SK-MEL-5 (cell line): Measurements from ENCODE around the gene HYKK. TPM values are rescaled to one million over a fixed set of nuclear protein-coding genes. Genes with fewer than 3 reads are reported as not detected.
A peak's percentile ranks its signal among the peaks of the same experiment; 100 is the strongest.
"Not testable (repeated sequence)": the region's sequence is repeated elsewhere in the genome, so short reads cannot be mapped to it uniquely, and the experiment has no call there.

Experiments
- DNase-seq: peaks from one replicate; pipeline ENCODE4 v3.0.0-alpha.2; 2016; ENCODE audit warnings: low read depth, low spot score
- in situ Hi-C: cut with HindIII; loops from 2 replicates; pipeline ENCODE4 v1.10.0; 2016; ENCODE audit warnings: low sequenced_read_pairs, high pct_unique_total_duplicates, low pct_unique_long_range_greater_than_20kb
- polyA plus RNA-seq, 2 experiments: library from polyadenylated mRNA; depleted of rRNA; stranded (reverse); fragments of >200 nt; gene quantifications; 2 replicates each; pipeline ENCODE4 v1.2.3, GENCODE V29; 2015
- total RNA-seq: library from RNA; depleted of rRNA; stranded (reverse); fragments of >200 nt; shearing (Covaris generic); gene quantifications from 2 replicates; pipeline ENCODE4 v1.2.3, GENCODE V29; 2014; rRNA removed

The HYKK gene, protein sequence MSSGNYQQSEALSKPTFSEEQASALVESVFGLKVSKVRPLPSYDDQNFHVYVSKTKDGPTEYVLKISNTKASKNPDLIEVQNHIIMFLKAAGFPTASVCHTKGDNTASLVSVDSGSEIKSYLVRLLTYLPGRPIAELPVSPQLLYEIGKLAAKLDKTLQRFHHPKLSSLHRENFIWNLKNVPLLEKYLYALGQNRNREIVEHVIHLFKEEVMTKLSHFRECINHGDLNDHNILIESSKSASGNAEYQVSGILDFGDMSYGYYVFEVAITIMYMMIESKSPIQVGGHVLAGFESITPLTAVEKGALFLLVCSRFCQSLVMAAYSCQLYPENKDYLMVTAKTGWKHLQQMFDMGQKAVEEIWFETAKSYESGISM
- total RNA-seq: 4.8 and 6.6 TPM in 2 replicates
- 3.8 and 8.6 TPM in 2 replicates for polyA plus RNA-seq (2015; cell fraction: cytosol; rRNA removed)
- 2.3 and 8.2 TPM in 2 replicates for polyA plus RNA-seq (2015; cell fraction: nucleus; rRNA removed)

DNA sequence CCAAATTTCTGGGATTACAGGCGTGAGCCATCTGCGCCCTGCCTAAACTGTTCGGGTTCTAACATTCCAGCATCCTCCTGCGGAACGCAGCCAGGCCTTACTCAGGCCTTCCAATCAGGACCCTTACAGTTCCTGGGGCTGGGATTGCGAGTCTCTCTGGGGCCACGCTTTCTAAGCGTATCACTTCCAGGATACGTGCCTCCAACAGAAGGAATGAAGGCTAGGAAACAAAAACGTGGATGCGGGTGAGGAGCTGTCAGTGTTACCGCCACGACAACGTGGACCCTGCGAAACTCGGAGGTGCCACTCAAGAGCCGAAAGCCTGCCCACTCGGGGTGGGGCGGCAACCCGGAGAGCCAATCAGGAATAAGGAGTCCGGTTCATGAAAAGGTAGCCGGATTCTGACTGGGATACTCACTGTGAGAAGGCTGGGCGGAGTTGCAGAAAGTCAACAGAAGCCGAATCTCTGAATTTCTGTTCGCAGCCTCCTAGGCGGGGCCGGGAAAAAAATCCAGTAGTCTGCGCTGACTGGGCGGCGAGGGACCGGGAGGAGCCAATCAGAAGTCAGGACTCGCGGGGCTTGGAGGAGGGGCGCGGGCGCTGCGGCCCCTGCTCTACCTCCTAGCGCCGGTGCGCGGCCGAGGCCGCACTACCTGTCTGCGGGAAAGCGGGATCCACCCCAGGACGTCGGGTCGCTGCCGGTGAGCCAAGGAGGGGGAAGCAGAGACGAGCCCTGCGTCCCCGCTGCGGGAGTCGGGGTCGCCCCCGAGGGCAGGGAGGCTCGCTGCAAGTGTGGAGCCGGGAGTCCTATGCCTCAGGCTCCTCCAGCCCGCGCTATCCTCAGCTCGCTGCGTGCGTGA lies at the start of gene HYKK:
Gene HYKK (plus strand): TSS at position 607 of the 860 bp plus-strand sequence. CDS start 5,512 bp downstream, outside the sequence.
- DNase-seq: peak; percentile 98
- in situ Hi-C loops: no loop called here

DNA sequence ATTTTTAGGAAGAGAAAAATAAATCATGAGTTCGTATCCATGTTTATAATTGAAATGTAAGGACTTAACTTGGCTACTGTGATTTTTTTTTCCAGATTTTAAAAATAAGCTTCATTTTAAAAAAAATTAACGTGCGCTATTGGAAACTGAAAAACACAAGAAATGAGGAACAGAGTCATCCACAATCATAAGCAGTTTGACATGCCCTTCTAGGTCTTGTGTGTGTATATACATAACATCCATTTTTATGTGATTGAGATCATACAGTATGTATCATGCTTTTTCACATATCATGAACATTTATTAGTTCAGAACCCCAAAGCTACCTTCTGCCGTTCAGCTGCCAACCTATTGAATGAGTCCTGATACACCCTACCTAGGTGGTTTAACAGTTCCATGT lies 46.6 kb upstream of the HYKK start:
- DNase-seq: no peak
- in situ Hi-C loops: no loop called here

DNA sequence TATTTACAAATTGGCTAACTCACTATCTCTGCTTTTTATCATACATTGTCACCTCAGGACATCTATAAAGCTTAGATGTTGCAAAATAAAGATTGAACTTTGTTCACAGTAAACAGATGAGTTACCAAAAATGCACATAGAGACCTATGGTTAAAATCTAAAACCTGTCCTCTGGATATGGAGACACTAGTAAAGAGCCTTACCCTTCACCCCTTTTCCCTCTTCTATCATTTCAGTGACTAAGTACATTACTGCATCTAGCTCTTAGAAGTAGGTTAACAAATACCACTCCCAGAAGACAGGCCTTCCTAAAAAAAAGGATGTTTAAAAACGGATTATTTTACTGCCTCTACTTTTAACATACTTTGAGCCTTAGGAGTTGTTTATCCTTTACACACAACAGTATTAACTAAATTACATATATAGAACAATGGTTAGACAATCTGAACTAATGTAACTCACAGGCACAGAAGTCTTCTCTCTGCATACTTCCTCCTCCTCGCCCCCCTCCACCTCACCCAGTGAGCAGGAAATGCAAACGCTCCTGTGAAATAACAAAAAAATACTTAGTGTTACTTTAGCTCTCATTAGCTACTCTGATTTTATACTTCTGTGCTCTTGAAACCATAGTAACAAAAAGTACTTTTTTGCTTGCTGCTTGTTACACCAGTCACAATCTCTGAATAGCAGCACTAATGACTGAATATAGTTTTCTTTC lies 46.0 kb upstream of the HYKK start:
- no peak for DNase-seq
- in situ Hi-C loops: no loop called here

DNA sequence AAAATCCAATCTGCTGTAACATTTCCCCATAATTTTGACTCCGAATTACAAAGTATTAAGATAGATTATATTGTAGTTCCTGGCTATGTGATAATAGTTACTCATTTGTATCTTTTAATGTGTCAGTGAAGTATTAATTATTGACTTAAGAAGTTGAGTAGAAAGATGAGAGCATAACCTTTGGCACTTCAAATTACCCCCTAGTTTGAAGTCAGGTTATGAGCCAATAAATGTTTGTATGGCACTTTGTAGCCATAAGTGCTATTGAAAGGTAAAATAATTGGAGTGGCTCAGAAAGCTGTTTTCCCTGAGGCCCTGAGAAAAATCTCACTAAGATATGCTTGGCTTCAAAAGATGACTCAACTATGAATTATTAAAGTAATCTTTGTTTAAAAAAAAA lies 38.3 kb upstream of the HYKK start:
- no peak for DNase-seq
- in situ Hi-C loops: no loop called here

DNA sequence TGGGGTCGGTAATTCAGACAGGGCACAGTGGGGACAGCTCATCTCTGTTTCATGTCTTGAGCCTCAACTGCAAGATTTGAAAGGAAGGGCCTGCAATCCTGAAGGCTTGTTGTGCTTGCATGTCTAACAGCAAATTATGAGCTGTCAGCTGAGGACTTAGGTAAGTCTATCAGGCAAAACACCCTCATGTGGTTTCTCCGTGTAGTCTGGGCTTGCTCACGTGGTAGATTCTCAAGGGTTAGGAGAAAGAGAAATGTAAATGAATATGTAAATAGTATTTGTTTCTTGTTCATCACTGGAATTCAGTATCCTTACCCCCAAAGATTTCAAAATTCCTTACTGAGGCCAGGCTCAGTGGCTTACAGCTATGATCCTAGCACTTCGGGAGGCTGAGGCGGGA lies 30.1 kb upstream of the HYKK start:
- no peak for DNase-seq
- in situ Hi-C loops: no loop called here

DNA sequence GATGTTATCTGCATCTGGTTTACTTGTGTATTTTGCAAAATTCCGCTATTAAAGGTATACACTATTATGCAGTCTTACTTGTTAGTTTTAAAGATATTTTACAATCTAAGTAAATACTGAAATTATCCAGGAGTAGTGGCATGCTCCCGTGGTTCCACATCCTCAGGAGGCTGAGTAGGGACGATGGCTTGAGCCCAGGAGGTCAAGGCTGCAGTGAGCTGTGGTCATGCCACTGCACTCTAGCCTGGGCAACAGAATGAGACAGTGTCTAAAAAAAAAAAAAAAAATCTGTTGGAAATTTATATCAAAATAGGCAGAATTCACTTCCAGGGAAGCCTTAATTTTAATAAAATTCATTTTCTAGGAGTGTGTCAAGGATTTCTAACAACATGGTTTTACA lies 27.7 kb upstream of the HYKK start:
- in situ Hi-C loops: no loop called here
- DNase-seq: no peak

DNA sequence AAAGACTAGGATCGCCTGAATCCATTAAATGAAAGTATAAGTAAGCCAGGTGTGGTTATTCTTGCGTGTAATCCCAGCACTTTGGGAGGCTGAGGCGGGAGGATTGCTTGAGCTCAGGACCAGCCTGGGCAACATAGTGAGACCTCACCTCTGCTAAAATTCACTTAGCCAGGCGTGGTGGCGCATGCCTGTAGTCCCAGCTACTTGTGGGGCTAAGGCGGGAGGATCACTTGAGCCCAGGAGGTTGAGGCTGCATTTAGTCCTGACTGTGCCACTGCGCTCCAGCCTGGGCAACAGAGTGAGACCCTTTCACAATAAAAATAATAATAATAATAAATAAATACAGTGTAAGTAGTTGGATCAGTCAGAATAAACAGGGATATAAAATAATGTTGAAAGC lies 25.5 kb upstream of the HYKK start:
- no peak for DNase-seq
- in situ Hi-C loops: no loop called here

DNA sequence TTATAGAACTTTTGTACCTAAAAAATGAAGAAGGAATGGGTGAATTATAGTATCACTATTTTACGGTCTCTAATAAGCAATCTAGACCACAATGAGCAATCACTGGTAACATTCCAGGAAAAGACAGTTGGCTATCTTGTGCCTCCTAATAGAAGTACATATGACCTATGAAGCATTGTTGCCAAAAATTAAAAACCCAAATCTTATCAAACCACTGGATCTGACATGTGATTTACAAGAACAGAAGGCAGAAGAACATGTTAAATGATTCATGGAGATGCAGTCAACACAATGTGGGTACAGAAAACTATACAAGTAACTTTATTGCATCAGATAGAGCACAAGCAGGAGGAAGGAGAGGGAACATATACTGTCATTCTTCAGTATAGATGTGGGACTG lies 14.5 kb upstream of the HYKK start:
- in situ Hi-C loops: no loop called here
- peak; percentile 28 for DNase-seq

DNA sequence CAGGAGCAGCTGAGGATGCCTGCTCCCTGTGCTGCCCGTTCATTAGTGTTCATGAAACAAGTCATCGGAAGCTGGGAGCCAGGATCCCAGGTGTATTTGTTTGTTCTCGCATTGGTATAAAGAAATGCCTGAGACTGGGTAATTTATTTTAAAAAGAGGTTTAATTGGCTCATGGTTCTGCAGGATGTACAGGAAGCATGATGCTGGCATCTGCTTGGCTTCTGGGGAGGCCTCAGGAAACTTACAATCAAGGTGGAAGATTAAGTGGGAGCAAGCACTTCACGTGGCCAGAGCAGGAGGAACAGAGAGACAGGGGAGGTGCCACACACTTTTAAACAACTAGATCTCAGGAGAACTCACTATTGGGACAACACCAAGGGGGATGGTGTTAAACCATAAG lies 5.5 kb upstream of the HYKK start:
- in situ Hi-C loops: no loop called here

DNA sequence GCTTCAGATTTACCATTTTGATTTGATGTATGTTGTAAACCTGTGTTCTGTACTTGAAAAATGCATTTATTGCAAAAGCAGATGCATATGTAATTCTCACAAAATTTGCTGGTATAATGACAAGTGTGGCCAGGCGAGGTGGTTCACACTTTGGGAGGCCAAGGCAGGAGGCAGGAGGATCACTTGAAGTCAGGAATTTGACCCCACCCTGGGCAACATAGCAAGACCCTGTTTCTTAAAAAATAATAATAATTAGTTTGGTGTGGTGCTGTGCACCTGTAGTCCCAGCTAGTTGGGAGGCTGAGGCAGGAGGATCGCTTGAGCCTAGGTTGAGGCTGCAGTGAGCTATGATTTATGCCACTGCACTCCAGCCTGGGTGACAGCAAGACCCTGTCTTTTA lies 4.7 kb upstream of the HYKK start:
- in situ Hi-C loops: no loop called here
- DNase-seq: no peak

More for the DNA sequence above, 5.5 kb upstream of the HYKK start:
- DNase-seq: no peak

DNA sequence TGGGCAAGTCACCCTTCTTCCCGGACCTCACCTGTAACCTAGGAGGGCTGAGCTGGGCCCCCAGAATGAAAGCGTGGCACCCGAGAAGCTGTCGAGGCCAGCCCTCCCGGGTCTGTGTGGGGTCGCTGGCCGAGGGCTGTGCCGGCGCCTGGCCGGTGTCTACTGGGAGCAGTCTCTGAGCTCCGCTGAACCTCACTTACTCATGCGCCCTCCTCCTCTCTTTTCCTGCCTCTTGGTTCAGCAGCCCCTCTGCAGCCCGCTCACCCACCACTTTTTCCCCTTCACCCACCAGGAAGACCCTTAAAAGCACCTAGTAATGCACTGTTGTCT lies 419 bp downstream of the HYKK start:
- in situ Hi-C loops: no loop called here
- DNase-seq: no peak

DNA sequence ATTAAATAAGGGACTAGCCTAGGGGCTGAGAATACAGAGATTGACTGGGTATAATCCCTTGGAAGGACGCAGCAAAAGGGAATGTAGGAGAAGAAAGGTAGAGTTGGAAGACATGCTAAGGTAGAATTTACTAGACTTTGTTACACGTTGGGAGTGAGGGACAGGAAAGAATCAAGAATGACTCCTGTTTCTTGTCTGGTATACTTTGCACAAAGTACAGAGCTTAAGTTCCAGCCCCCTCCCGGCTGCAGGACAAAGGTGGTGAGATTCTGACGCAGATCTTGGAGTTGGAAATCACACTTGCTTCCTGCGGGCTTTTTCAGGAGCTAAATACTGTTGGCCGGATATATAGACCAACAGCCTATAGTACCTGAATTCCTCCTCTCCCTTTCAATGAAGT lies 895 bp downstream of the HYKK start:
- DNase-seq: no peak
- in situ Hi-C loops: no loop called here

DNA sequence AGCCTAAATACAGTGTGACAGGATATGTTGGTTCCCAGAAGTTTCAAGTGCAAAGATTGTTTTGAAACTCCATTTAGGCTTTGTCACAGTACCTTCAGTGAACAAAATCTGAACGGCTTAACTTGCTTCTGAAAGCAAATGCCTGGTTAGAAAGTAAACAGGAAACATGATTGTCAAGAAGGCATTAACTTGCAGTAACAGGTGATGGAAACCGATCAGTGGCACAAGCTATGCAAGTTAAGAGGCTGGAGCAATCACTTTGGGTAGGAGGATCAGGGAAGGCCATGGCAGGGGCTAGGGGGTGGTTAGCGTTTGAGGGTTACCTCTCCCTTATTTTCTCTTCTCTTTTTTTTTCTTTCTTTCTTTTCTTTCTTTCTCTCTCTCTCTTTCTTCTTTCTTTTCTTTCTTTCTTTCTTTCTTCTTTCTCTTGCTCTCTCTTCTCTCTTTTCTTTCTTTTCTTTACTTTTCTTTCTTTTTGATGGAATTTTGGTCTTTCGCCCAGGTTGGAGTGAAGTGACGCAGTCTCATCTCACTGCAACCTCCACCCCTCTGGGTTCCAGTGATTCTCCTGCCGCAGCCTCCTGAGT lies 2.4 kb downstream of the HYKK start:
- DNase-seq: no peak
- in situ Hi-C loops: no loop called here

DNA sequence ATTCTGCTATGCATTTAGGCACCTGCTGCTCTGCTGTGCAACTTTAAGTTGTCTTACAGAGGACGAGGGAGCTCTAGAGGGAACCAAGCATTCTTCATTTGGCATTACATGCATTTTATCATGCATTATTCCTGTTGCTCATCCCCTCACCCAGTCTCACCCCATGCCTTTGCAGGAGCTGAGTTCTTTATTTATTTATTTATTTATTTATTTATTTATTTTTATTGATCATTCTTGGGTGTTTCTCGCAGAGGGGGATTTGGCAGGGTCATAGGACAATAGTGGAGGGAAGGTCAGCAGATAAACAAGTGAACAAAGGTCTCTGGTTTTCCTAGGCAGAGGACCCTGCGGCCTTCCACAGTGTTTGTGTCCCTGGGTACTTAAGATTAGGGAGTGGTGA lies 12.7 kb downstream of the HYKK start:
- in situ Hi-C loops, DNase-seq: not testable (repeated sequence)

DNA sequence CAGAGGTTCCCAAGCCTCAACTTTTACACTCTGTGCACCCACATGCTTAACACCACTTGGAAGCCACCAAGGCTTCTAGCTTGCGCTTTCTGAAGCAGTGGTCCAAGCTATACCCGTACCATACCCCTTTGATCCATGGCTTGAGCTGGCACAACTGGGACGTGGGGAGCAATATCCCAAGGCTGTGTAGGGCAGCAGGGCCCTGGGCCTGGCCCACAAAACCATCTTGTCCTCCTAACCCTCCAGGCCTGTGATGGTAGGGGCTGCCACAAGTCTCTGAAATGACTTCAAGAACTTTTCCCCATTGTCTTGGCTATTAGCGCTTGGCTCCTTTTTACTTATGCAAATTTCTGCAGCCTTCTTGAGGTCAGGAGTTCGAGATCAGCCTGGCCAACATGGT lies 16.9 kb downstream of the HYKK start:
- DNase-seq: no peak
- in situ Hi-C loops: no loop called here

DNA sequence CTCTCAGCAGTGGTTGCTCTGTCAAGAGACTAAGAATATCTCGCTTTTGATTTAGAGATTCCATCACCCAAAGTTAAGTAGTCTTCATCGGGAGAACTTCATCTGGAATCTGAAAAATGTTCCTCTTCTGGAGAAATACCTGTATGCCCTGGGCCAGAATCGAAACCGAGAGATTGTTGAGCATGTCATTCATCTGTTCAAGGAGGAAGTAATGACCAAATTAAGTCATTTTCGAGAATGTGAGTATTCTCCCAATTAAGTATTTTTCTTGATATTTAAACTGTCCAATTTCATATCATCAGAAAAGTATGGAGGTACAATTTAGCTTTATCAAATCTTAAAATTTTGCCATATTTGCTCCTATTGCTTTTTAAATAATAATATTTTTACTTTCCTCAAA lies 19.9 kb downstream of the HYKK start:
- in situ Hi-C loops: no loop called here
- no peak for DNase-seq

DNA sequence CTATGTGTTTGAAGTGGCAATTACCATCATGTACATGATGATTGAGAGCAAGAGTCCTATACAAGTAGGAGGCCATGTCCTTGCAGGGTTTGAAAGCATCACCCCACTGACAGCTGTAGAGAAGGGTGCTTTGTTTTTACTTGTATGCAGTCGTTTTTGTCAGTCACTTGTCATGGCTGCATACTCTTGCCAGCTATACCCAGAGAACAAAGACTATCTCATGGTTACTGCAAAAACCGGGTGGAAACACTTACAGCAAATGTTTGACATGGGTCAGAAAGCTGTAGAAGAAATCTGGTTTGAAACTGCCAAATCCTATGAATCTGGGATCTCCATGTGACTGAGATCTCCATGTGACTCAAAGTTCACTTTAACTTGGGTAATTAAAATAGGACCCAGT lies 26.0 kb downstream of the HYKK start:
- DNase-seq: no peak
- in situ Hi-C loops: no loop called here

DNA sequence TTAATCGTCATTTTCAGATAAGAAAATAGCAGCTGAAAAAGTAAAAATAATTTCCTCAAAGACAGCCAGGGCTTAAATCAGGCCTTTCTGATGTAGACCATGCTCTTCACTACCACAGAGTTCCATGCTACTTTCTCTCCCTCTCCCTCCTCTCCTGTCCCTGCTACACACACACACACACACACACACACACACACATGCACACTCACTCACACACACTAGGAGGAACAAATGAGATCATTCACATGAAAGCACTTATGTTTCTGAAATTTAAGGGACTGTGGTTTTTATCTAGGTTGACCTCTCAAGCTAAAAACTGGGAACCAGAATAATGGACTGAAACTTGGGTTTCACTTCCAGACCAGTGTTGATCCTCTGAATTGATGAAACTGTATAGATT lies 28.8 kb downstream of the HYKK start:
- no peak for DNase-seq
- in situ Hi-C loops: no loop called here
